SK-N-SH (cell line): Measurements from ENCODE around the gene SNAPC1. TPM values are rescaled to one million over a fixed set of nuclear protein-coding genes. Genes with fewer than 3 reads are reported as not detected.

Experiments
- CTCF ChIA-PET: fragments of 300-600, 350-600 bp; formaldehyde crosslinking; extraction: SDS; loops from one replicate; lab custom pipeline; 2021; lab: Yijun Ruan, JAX
- POLR2A ChIA-PET: fragments of 350-600 bp; sonication (Branson Sonifier 250); formaldehyde crosslinking; extraction: SDS; loops from one replicate; lab custom pipeline; 2020; ENCODE audit warnings: antibody characterized with exemption, inconsistent platforms; lab: Yijun Ruan, JAX
- DNase-seq: peaks from one replicate; pipeline ENCODE4 v3.0.0; 2012
- H2AFZ ChIP-seq: fragments of 200-600 bp; sonication (generic); 2 replicates; pipeline ENCODE4 v1.8.1; 2016; ENCODE audit warnings: antibody characterized with exemption, mild to moderate bottlenecking, low read depth
- H3F3A ChIP-seq: fragments of 200-600 bp; sonication (generic); replicated peaks from 2 replicates; pipeline ENCODE3; 2016; ENCODE audit warnings: antibody characterized with exemption, mild to moderate bottlenecking; ENCODE audit not compliant: insufficient read depth
- H3K27ac ChIP-seq, 2 experiments: fragments of 200-500 bp in 1 of 2; fragments of 200-600 bp in 1 of 2; sonication (Bioruptor generic) in 1 of 2; sonication (generic), shearing (Covaris generic) in 1 of 2; 2 replicates each; pipeline versions ENCODE4 v1.5.1 to v1.6.1; 2014 to 2016; ENCODE audit warnings: low read depth in 2 of 2, inconsistent platforms in 1 of 2, low read length in 1 of 2, mild to moderate bottlenecking in 1 of 2, mixed read lengths in 1 of 2
- H3K27me3 ChIP-seq: fragments of 200-600 bp; sonication (generic), shearing (Covaris generic); 2 replicates; pipeline ENCODE4 v1.6.1; 2016; ENCODE audit warnings: mixed run types; ENCODE audit not compliant: insufficient read depth
- H3K36me3 ChIP-seq, 2 experiments: fragments of 200-500 bp in 1 of 2; fragments of 200-600 bp in 1 of 2; sonication (Bioruptor generic) in 1 of 2; sonication (generic) in 1 of 2; replicated peaks in 1 of 2; 2 replicates each; pipeline versions ENCODE3 to v1.5.1; 2014 to 2016; ENCODE audit warnings: low read length in 1 of 2, mild to moderate bottlenecking in 1 of 2; ENCODE audit not compliant: insufficient read depth in 2 of 2, control insufficient read depth in 1 of 2
- H3K4me1 ChIP-seq, 2 experiments: fragments of 200-500 bp in 1 of 2; fragments of 200-600 bp in 1 of 2; sonication (Bioruptor generic) in 1 of 2; sonication (generic), shearing (Covaris generic) in 1 of 2; 2 replicates each; pipeline versions ENCODE4 v1.5.1 to v1.6.1; 2014 to 2016; ENCODE audit warnings: low read depth in 1 of 2, low read length in 1 of 2, mixed run types in 1 of 2; ENCODE audit not compliant: insufficient read depth in 2 of 2, control insufficient read depth in 1 of 2
- H3K4me2 ChIP-seq: fragments of 200-600 bp; sonication (generic), shearing (Covaris generic); 2 replicates; pipeline ENCODE4 v1.6.1; 2017; ENCODE audit warnings: mixed run types
- H3K4me3 ChIP-seq, 2 experiments: fragments of 200-500 bp in 1 of 2; fragments of 200-600 bp in 1 of 2; sonication (Bioruptor generic) in 1 of 2; sonication (generic), shearing (Covaris generic) in 1 of 2; 2 replicates each; pipeline versions ENCODE4 v1.5.1 to v1.8.1; 2014 to 2016; ENCODE audit warnings: low read depth in 2 of 2, inconsistent platforms in 1 of 2, low read length in 1 of 2, mild to moderate bottlenecking in 1 of 2, mixed read lengths in 1 of 2, moderate library complexity in 1 of 2
- H3K79me2 ChIP-seq: fragments of 200-600 bp; sonication (generic); 2 replicates; pipeline ENCODE4 v1.8.1; 2017; ENCODE audit warnings: mild to moderate bottlenecking; ENCODE audit not compliant: insufficient read depth
- H3K9ac ChIP-seq: fragments of 200-600 bp; sonication (generic); 2 replicates; pipeline ENCODE4 v1.6.1; 2017; ENCODE audit warnings: mixed run types
- H3K9me2 ChIP-seq: fragments of 200-600 bp; sonication (generic); 2 replicates; pipeline ENCODE4 v1.6.1; 2017; ENCODE audit warnings: mixed run types
- H3K9me3 ChIP-seq: fragments of 200-600 bp; sonication (generic); 2 replicates; pipeline ENCODE4 v1.6.1; 2017; ENCODE audit warnings: mixed run types, mild to moderate bottlenecking, moderate library complexity
- H4K20me1 ChIP-seq: fragments of 200-600 bp; sonication (generic); 2 replicates; pipeline ENCODE4 v1.6.1; 2017; ENCODE audit warnings: mild to moderate bottlenecking, mixed run types; ENCODE audit not compliant: insufficient read depth
- JUND ChIP-seq: IDR thresholded peaks from 2 replicates; pipeline ENCODE4 v1.4.0; 2012
- RFX5 ChIP-seq: IDR thresholded peaks from 2 replicates; pipeline ENCODE4 v1.6.1; 2012; ENCODE audit warnings: mild to moderate bottlenecking, improper control_type of control experiment, low read length
- SIN3A ChIP-seq: IDR thresholded peaks from 2 replicates; pipeline ENCODE4 v1.6.1; 2012; ENCODE audit warnings: low read depth, mild to moderate bottlenecking, low read length, moderate library complexity, borderline replicate concordance
- WGBS: methylation state at CpG from one replicate; pipeline ENCODE4 v1.1.6; 2017; ENCODE audit warnings: low lambda C conversion rate; 5-methylcytosine and 5-hydroxymethylcytosine counted together
- polyA plus RNA-seq, 3 experiments: library from polyadenylated mRNA; depleted of rRNA; stranded (reverse); fragments of >200 nt; gene quantifications; 2 replicates each; pipeline ENCODE4 v1.2.3, GENCODE V29; 2012
- TF ChIP-seq, protein P1 (sequence below): IDR thresholded peaks from 2 replicates; pipeline ENCODE4 v1.4.0; 2012; ENCODE audit warnings: low read depth, borderline replicate concordance

Gene SNAPC1
- polyA plus RNA-seq, 1 of the 3 experiments (the other 2 are of a cell fraction): 3.4 TPM

DNA sequence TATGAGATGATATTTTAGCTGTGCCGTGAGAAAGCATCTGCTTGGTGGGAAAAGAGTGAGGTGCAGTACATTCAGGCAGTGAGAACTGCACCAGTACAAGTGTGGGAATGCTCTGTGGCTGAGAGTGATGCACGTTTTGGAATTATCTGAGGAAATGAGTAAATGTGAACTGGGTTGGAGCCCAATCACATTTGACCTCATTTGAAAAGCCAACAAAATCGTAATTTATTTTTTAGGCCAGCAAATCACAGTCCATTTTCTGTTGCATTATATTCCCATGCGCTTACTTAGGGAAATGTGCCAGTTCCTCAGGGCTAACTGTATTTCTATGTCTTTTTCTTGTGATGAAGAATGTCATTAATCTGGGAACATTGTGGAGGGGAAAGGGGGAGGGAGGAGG lies 77.3 kb downstream of the SNAPC1 start:
- no peak for DNase-seq
- CTCF ChIA-PET: interaction anchor here (1.2 to 6.5 kb wide), 3 partner anchors 37 to 380 kb away, joined by 3 to 117 read pairs (median 3); no protein-coding TSS in a partner anchor
- H3K27ac ChIP-seq: no peak overlapping the region
- no peak overlapping the region for H3K4me3 ChIP-seq
- no peak overlapping the region for H3K9ac ChIP-seq
- H3K27me3 ChIP-seq: no peaks in the 10 kb centered on the region
- 60% methylated on average over 4 of the region's 4 CpGs for WGBS
- H3K9me2 ChIP-seq: no peaks in the 10 kb centered on the region
- no peaks in the 10 kb centered on the region for H3K36me3 ChIP-seq
- H3K79me2 ChIP-seq: no peaks in the 10 kb centered on the region
- no peak overlapping the region for H3K4me2 ChIP-seq
- no peak for TF ChIP-seq RFX5
- no peak for TF ChIP-seq JUND
- no peak for TF ChIP-seq SIN3A
- H3F3A ChIP-seq: peaks cover 5% of the 10 kb centered on the region
- H2AFZ ChIP-seq: no peak overlapping the region
- peaks cover 0 to 3% of the 10 kb centered on the region in 2 experiments; a peak in 3 of 4 replicates for H3K4me1 ChIP-seq
- POLR2A ChIA-PET: no interaction called here
- no peaks in the 10 kb centered on the region for H3K9me3 ChIP-seq
- no peaks in the 10 kb centered on the region for H4K20me1 ChIP-seq

DNA sequence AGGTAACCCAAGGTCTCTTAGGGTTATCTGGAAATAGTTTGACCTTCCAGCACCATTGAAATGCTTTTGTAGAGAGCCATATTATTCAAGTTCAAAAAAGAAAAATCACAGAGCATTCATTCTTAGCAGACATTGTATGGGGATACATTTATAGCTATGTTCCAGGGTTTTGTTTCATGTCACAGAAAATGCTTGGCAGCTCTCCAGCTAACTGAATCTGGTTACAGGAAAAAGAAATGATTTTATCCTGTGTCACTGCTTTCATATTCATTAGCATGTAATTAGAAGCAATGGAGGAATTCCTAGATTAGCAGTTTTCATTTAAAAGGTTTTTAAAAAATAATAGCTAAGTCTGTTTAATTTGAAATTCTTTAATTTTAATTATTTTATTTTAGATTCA lies 78.9 kb downstream of the SNAPC1 start:
- TF ChIP-seq, protein P1, sequence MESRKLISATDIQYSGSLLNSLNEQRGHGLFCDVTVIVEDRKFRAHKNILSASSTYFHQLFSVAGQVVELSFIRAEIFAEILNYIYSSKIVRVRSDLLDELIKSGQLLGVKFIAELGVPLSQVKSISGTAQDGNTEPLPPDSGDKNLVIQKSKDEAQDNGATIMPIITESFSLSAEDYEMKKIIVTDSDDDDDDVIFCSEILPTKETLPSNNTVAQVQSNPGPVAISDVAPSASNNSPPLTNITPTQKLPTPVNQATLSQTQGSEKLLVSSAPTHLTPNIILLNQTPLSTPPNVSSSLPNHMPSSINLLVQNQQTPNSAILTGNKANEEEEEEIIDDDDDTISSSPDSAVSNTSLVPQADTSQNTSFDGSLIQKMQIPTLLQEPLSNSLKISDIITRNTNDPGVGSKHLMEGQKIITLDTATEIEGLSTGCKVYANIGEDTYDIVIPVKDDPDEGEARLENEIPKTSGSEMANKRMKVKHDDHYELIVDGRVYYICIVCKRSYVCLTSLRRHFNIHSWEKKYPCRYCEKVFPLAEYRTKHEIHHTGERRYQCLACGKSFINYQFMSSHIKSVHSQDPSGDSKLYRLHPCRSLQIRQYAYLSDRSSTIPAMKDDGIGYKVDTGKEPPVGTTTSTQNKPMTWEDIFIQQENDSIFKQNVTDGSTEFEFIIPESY: no peak
- no peak for TF ChIP-seq JUND
- TF ChIP-seq, all 33 proteins: peak for 0
- Histone ChIP-seq H4K20me1 (no peaks in the 10 kb centered on the region), H3F3A (peaks cover 5% of the 10 kb centered on the region), H3K4me3 (no peak overlapping the region), H3K36me3 (no peaks in the 10 kb centered on the region), H3K4me1 (peaks cover 0 to 3% of the 10 kb centered on the region in 2 experiments; a peak in 3 of 4 replicates), H3K27me3 (no peaks in the 10 kb centered on the region), H3K9me3 (no peaks in the 10 kb centered on the region), H3K9ac (no peak overlapping the region), H3K9me2 (no peaks in the 10 kb centered on the region), H3K4me2 (no peak overlapping the region), H3K27ac (no peak overlapping the region), H2AFZ (no peak overlapping the region), H3K79me2 (no peaks in the 10 kb centered on the region)
- POLR2A ChIA-PET: no interaction called here
- CTCF ChIA-PET: interaction anchor here (0.8 to 6.5 kb wide), 6 partner anchors 53 to 545 kb away, joined by 3 to 117 read pairs (median 3); no protein-coding TSS in a partner anchor
- peak; percentile 31 for DNase-seq

Other genes with a start within 250 kb of the SNAPC1 start
- gene HIF1A, start 66.9 kb upstream of the SNAPC1 start, polyA plus RNA-seq (2012; rRNA removed): 18.9 and 20.8 TPM in 2 replicates
- 0.05 TPM in 2 replicates for gene SYT16, start 50.3 kb downstream of the SNAPC1 start, polyA plus RNA-seq (2012; rRNA removed)